Measurements from ENCODE around the gene UBE2QL1.

Gene UBE2QL1, protein sequence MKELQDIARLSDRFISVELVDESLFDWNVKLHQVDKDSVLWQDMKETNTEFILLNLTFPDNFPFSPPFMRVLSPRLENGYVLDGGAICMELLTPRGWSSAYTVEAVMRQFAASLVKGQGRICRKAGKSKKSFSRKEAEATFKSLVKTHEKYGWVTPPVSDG

DNA sequence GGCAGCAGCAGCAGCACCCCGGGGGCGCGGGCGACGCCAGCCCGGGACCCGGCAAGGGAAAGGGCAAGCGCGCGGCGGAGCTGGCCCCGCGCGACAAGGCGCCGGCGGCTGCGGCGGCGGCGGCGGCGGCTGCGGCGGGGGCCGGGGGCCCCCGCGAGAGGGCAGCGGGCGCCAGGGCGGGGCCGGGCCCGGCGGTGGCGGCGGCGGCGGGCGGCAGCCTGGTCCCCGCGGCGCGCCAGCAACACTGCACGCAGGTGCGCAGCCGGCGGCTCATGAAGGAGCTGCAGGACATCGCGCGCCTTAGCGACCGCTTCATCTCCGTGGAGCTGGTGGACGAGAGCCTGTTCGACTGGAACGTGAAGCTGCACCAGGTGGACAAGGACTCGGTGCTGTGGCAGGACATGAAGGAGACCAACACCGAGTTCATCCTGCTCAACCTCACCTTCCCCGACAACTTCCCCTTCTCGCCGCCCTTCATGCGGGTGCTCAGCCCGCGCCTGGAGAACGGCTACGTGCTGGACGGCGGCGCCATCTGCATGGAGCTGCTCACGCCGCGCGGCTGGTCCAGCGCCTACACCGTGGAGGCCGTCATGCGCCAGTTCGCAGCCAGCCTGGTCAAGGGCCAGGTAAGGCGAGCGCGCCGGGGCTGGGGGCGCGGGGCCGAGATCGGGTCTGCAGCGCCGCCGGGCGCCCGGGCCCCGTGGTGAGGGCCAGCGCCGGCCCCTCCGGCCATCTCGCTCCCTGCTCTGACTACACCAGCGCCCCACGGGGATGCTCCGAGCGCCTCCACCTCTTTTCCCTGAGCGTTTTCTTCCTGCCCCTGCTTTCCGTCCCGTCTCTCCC, at the start of gene UBE2QL1:
Gene UBE2QL1, plus strand, starts transcription at position 238 of the 843 bp plus-strand sequence. Its CDS starts 35 bp downstream, at position 273.
- DNase-seq = peak in 1 of 2 experiments; percentile 1

- no peak for DNase-seq
Observed at GRCh38 chr5:6399980-6400910, 48.4 kb upstream of the UBE2QL1 start.

GRCh38 chr5:6401410-6401809, 47.2 kb upstream of the UBE2QL1 start:
- DNase-seq = no peak

- peak; percentile 70 to 87 for DNase-seq
Observed at GRCh38 chr5:6402939-6403338, 45.7 kb upstream of the UBE2QL1 start.

DNA sequence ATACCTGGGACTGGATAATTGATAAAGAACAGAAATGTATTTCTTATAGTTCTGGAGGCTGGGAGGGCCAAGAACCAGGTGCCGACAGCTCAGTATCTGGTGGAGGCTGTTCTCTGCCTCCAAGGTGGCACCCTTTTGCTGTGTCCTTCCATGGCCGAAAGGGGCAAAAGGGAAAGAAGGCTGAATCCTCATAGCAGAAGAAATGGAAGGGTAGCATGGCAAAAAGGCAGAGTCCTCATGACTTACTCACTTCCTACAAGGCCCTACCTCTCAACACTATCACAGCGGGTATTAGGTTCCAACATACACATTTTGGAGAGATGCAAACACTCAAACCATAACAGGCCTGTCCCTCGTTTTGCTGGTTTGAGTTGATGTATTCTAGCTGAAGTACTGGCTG, 45.2 kb upstream of the UBE2QL1 start:
- DNase-seq = no peak

GRCh38 chr5:6404129-6404528, 44.5 kb upstream of the UBE2QL1 start:
- DNase-seq = no peak

- DNase-seq = no peak
Observed at GRCh38 chr5:6405591-6405990, 43.1 kb upstream of the UBE2QL1 start.

DNA sequence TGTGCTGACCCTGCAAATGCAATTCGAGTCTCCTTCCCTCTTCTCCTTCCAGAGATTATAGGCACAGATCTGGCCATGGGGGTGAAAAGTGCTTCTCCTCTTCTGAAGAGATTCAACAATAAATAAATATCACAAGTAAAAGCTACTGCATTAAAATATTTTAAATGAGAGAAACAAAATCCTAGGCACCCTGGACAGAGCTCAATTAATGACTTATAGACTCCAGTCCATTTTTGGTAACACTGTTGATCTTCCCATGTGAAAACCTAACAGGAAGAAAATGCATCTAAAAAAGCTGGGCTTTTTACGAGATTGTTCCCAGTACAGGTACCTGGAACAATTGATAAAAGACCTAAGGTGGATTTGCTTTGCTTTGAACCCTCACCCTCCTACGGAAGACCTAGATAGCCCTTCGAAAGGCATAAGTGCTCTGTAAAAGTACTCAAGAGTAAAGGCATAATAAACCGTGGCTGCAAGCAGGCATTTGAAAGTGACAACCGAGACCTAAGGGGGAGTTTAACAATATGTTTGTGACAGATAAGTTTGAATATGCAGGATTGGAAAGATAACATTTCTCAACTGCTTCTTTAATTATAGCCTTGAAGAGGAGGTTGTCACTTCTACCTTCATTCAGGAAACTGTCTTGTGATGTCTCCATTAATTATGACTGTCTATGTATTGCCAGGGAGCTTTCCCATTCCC, 41.0 kb upstream of the UBE2QL1 start:
- DNase-seq = no peak

GRCh38 chr5:6408260-6408596, 40.4 kb upstream of the UBE2QL1 start:
- DNase-seq = no peak

DNA sequence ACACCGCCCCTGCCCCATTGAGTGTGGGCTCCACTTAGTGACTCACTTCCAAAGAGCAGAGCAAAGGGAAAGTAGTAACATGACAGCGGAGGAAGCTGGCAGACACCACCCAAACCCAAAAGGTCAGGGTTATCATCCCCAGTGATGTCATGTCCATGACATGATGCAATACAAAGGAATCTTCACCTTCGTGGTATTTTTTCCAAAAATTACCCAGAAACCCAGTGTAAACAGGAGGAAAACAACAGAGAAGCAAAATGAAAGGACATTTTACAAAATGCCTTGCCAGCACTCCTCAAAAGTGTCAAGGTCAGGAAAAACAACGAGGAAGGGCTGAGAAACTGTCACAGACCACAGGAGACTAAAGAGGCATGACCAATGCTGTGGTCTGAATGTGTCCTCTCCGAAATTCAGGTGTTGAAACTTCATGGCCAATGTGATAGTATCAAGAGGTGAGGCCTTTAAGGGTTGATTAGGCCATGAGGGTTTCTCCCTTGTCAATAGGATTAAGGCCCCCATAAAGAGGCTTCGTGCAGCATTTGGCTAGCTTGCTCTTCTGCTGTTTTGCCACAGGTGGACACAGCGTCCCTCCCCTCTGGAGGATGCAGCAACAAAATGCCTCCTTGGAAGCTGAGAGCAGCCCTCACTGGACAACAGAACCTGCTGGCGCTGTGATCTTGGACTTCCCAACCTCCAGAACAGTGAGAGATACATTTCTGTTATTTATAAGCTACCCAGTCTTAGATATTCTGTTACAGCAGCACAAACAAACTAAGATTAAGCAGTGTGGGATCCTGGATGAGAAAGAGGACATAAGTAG, 39.8 kb upstream of the UBE2QL1 start:
- no peak for DNase-seq

- no peak for DNase-seq
Observed at GRCh38 chr5:6410421-6410820, 38.2 kb upstream of the UBE2QL1 start.

GRCh38 chr5:6411141-6411540, 37.5 kb upstream of the UBE2QL1 start:
- no peak for DNase-seq

- no peak for DNase-seq
Observed at GRCh38 chr5:6412811-6413210, 35.8 kb upstream of the UBE2QL1 start.

- no peak for DNase-seq
Observed at GRCh38 chr5:6417657-6418056, 31.0 kb upstream of the UBE2QL1 start.

DNA sequence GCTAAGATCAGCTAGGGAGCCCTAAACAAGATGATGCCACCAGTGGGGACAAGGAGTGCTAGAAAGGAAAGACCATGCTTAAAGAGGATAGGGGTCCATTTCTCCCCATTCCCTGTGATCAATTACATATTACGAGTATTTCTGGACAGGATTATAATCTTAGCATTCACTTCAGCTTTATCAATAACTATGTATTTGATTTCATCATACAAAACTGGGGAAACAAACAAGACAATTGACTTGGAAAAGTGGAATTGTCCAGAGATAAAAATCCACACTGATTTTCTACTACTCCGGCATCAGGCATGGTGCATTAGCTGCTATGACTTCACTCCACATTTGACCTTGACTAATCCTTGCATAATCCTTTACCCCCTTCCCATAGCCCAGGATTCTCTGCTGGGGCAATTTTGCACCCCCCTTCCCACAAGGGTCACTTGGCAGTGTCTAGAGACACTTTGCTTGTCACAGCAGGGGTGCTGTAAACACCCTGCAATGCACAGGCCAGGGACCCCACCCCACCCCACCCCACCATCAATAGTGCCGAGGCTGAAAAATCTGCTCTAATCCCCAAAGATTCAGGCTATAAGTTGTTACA, 29.9 kb upstream of the UBE2QL1 start:
- no peak for DNase-seq

DNA sequence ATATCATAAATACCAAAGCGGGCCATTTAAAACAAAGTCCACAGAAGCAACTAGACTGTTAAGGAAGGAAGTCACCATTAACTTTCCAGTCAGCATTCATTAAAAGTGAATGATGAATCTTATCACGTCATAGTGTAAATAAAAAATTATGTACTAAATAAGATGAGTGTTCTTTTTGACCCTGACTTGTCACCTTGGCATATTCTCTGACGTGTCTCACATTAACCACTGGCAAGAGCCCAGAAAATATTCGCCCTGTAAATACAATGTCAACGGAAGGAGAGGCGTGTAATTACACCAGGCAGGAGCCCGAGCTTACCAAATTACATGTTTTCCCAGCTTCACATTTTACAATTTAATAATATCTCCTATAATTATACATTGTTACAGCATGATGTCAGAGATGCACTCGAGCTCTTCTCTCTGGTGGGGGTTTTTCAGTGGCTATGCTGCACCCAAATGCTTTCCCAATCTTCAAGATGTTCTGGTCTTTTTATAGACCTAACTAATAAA, 29.3 kb upstream of the UBE2QL1 start:
- DNase-seq = no peak

- no peak for DNase-seq
Observed at GRCh38 chr5:6423327-6424109, 25.1 kb upstream of the UBE2QL1 start.

- no peak for DNase-seq
Observed at GRCh38 chr5:6424110-6424659, 24.5 kb upstream of the UBE2QL1 start.

GRCh38 chr5:6424700-6425099, 24.0 kb upstream of the UBE2QL1 start:
- no peak for DNase-seq

DNA sequence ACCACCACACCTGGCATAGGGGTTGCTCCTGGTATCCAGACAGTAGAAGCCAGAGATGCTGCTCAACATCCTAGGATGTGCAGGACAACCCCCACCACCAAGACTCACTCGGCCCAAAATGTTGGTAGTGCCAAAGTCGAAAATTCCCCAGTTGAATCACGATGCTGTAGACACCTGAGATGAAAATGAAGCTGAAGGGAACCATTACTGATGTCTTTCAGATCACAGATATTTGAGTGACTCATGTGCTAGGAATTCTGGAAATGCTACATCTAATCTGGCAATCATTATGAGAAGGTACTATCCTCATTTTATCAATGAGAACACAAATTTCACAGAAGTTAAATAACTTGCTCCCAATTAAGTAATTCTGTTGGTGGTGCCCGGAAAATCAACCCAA, 21.0 kb upstream of the UBE2QL1 start:
- no peak for DNase-seq
